Neuron (in vitro differentiated cells): Measurements from ENCODE around the gene HYDIN.
"Not testable (repeated sequence)": the region's sequence is repeated elsewhere in the genome, so short reads cannot be mapped to it uniquely, and the experiment has no call there.

Experiments used
- H2AFZ ChIP-seq: one replicate; pipeline ENCODE4 v1.6.1; 2013; ENCODE audit warnings: low read depth, mild to moderate bottlenecking, inconsistent platforms, low read length, moderate library complexity
- H3K27me3 ChIP-seq: one replicate; pipeline ENCODE4 v1.6.1; 2013; ENCODE audit warnings: low read length; ENCODE audit not compliant: insufficient read depth
- H3K36me3 ChIP-seq: one replicate; pipeline ENCODE4 v1.6.1; 2013; ENCODE audit warnings: low read length; ENCODE audit not compliant: insufficient read depth
- H3K4me1 ChIP-seq: one replicate; pipeline ENCODE4 v1.6.1; 2013; ENCODE audit warnings: low read length; ENCODE audit not compliant: insufficient read depth
- H3K4me3 ChIP-seq: 2 replicates; pipeline ENCODE4 v1.5.1; 2013; ENCODE audit warnings: mild to moderate bottlenecking, low read length, moderate library complexity
- H3K9me3 ChIP-seq: one replicate; pipeline ENCODE4 v1.6.1; 2013; ENCODE audit warnings: low read length

Gene HYDIN

DNA sequence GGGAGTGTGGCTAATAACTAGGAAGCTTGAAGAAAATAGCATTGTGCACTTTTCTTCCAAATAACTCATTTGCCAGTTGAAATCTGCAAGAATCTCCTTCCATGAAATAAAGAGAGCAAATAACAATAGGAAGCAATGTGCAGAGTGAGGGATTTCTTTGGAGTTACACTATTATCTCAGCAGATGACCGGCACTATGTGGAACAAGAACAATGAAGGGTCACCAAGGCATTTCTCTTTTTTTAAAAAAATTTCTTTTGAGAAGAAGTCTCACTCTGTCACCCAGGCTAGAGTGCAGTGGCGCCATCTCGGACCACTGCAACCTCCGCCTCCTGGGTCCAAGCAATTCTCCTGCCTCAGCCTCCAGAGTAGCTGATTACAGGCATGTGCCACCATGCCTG is 192.1 kb downstream of the HYDIN start:
- not testable (repeated sequence) for H3K4me1 ChIP-seq, H3K9me3 ChIP-seq

GRCh38 chr16:71037987-71038386 is 192.5 kb downstream of the HYDIN start:
- not testable (repeated sequence) for H3K9me3 ChIP-seq, H3K27me3 ChIP-seq, H3K4me3 ChIP-seq, H3K36me3 ChIP-seq, H3K4me1 ChIP-seq, H2AFZ ChIP-seq

More for the DNA sequence above, 192.1 kb downstream of the HYDIN start:
- H3K4me3 ChIP-seq, H3K36me3 ChIP-seq, H3K27me3 ChIP-seq, H2AFZ ChIP-seq: not testable (repeated sequence)

GRCh38 chr16:71028032-71028727 is 202.3 kb downstream of the HYDIN start:
- H2AFZ ChIP-seq, H3K4me1 ChIP-seq, H3K27me3 ChIP-seq, H3K36me3 ChIP-seq, H3K9me3 ChIP-seq, H3K4me3 ChIP-seq: not testable (repeated sequence)

GRCh38 chr16:71027511-71027910 is 203.0 kb downstream of the HYDIN start:
- H3K4me3 ChIP-seq, H3K36me3 ChIP-seq, H3K9me3 ChIP-seq, H3K4me1 ChIP-seq, H3K27me3 ChIP-seq, H2AFZ ChIP-seq: not testable (repeated sequence)

- not testable (repeated sequence) for H2AFZ ChIP-seq, H3K4me1 ChIP-seq, H3K9me3 ChIP-seq, H3K36me3 ChIP-seq, H3K27me3 ChIP-seq, H3K4me3 ChIP-seq
These were observed 206.6 kb downstream of the HYDIN start for GRCh38 chr16:71023851-71024439.

DNA sequence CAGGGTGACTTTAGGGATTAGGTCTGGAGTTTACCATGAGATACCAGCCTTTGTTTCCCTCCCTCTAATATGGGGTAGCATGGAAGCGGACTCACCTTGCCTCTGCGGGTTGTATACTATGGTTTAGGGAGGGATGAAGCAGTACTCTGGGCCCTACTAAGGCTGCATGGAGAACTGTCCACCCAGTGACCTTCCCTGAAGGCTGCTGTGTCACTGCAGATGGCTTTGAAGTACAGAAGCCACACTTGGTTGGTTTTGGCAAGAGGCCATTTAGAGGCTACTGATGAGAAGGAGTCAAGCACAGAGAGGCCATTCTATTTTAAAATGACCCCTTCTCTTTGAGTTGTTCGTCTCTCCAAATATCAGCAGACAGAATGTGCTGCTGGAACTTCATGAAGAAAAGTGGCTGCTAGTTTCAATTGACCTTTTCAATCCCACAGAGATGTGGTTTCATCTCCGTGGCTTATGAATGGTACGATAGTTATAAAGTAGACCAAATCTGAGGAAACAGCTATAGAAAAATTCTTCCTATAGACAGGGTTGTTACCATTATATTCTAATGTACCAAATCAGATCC is 208.5 kb downstream of the HYDIN start:
- not testable (repeated sequence) for H3K27me3 ChIP-seq, H2AFZ ChIP-seq, H3K9me3 ChIP-seq, H3K4me3 ChIP-seq, H3K36me3 ChIP-seq, H3K4me1 ChIP-seq

DNA sequence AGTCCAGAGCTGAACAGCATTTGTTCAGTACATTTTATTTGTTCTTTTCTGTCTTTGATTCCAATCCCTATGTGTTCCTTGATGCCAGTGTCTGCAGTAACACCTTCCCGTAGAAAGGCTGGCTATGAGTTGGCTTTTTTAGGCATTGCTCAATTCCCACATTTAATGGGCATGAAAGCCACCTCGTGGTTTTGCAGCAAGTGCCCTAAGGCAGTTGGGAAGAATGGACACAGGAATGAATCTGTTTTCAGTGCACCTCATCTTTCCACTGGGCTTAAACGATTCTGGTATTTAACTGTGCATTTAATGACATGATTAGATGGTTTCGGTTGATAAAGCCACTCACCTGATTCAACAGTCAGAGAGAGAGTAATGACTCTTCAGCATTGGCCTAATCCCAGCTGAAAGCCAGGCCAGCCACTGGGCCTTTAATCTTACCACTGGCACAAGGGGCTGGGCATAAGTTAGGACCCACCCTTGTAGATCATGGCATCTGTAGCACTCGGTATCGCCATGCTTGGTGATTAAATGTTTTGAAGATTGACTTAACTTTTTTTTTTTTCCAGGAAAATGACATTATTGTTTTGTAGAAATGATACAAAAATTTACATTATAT is 211.3 kb downstream of the HYDIN start:
- not testable (repeated sequence) for H3K4me1 ChIP-seq, H3K4me3 ChIP-seq, H3K9me3 ChIP-seq, H3K36me3 ChIP-seq, H3K27me3 ChIP-seq, H2AFZ ChIP-seq

GRCh38 chr16:71015419-71015818 is 215.1 kb downstream of the HYDIN start:
- H3K4me3 ChIP-seq, H3K4me1 ChIP-seq, H2AFZ ChIP-seq, H3K36me3 ChIP-seq, H3K9me3 ChIP-seq, H3K27me3 ChIP-seq: not testable (repeated sequence)

DNA sequence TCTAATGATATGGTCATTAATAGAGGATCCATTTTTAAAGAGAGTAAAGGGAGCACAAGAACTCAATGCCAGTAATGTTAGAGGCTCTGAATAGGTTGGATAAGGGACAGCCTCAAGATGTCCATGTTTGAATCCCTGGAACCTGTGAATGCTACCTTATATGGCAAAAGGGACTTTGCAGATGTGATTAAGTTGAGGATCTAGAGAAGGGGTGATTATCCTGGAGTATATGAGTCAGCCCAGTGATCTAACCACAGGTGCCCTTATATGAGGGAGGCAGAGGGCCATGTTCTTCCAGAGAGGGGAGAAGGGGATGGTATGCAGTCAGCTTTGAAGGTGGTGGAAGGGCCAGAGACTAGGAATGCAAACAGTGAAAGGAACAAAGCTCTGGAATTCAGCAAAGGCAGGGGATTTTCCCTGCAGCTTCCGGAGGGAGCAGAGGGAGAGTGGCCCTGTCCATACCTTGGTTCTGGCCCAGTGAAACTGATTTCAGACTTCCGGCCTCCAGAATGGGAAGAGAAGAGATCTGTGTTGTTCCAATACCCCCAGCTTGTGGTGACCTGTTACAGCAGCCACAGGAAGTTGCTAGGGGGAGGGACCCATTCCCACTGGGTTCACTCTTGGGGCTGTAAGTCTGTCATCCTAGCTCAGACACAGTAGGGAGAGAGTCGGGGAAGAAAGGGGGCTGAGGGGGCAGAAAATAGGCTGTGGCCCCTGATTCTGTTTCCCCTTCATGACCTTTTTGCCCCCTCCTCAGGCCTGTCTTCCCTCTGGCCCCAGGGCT is 220.9 kb downstream of the HYDIN start:
- not testable (repeated sequence) for H2AFZ ChIP-seq, H3K4me1 ChIP-seq, H3K4me3 ChIP-seq

DNA sequence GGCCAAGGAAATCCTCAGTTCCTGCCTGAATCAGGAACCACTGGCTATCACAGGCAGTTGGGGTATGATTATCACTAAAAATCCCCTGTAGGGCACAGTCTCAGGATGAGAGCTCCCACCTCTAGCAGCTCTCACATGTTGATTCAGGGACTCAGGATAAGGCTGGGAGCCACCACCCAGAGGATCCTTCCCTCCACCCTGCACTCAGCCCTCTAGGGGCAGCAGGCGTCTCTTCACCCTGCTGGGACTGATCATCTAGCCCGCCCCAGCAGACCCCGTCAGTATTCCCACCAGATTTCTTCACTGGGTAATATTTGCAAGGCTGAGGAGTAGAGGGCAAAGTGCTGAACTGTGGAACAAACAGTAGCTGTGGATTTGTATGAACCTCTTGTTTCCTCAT is 224.0 kb downstream of the HYDIN start:
- H2AFZ ChIP-seq, H3K4me1 ChIP-seq, H3K9me3 ChIP-seq: not testable (repeated sequence)

More for the DNA sequence above, 220.9 kb downstream of the HYDIN start:
- not testable (repeated sequence) for H3K36me3 ChIP-seq, H3K9me3 ChIP-seq, H3K27me3 ChIP-seq

GRCh38 chr16:70999735-71000134 is 230.8 kb downstream of the HYDIN start:
- H3K4me3 ChIP-seq, H2AFZ ChIP-seq, H3K36me3 ChIP-seq, H3K9me3 ChIP-seq, H3K27me3 ChIP-seq, H3K4me1 ChIP-seq: not testable (repeated sequence)

More for the DNA sequence above, 224.0 kb downstream of the HYDIN start:
- H3K4me3 ChIP-seq, H3K27me3 ChIP-seq, H3K36me3 ChIP-seq: not testable (repeated sequence)

- H3K27me3 ChIP-seq, H2AFZ ChIP-seq, H3K36me3 ChIP-seq, H3K9me3 ChIP-seq, H3K4me3 ChIP-seq, H3K4me1 ChIP-seq: not testable (repeated sequence)
These were observed 234.7 kb downstream of the HYDIN start for GRCh38 chr16:70995799-70996198.

GRCh38 chr16:70992511-70992910 is 238.0 kb downstream of the HYDIN start:
- not testable (repeated sequence) for H3K36me3 ChIP-seq, H3K27me3 ChIP-seq, H3K4me3 ChIP-seq, H2AFZ ChIP-seq, H3K4me1 ChIP-seq, H3K9me3 ChIP-seq
